Caco-2 (cell line): ENCODE results near the gene ELMO1. TPM values are rescaled to one million over a fixed set of nuclear protein-coding genes. Genes with fewer than 3 reads are reported as not detected.

Experiments
- BruUV-seq: library from RNA; stranded (reverse); fragments of 400-500 nt; replicated peaks from 2 replicates; lab custom pipeline; 2021; lab: Mats Ljungman, UMichigan
- CTCF ChIA-PET: fragments of 300-600 bp; sonication (Branson Sonifier 250); formaldehyde crosslinking; loops from one replicate; lab custom pipeline; 2022; ENCODE audit warnings: antibody characterized with exemption; lab: Charles Lee
- POLR2A ChIA-PET: fragments of 300-600 bp; sonication (Branson Sonifier 250); formaldehyde crosslinking; loops from one replicate; lab custom pipeline; 2022; ENCODE audit warnings: antibody characterized with exemption; lab: Charles Lee
- DNase-seq, 2 experiments: peaks; one replicate each; pipeline versions ENCODE4 v3.0.0 to v3.0.0-alpha.2; 2020 to 2022
- H3K27me3 ChIP-seq: replicated peaks from 2 replicates; pipeline ENCODE4 v1.6.0; 2011; ENCODE audit warnings: low read length; ENCODE audit not compliant: control insufficient read depth, insufficient read depth
- H3K36me3 ChIP-seq: 2 replicates; pipeline ENCODE4 v1.5.1; 2011; ENCODE audit warnings: low read length; ENCODE audit not compliant: control insufficient read depth, insufficient read depth
- H3K4me1 ChIP-seq: fragments of 250-450 bp; sonication (Bioruptor Pico); 2 replicates; pipeline ENCODE4 v1.5.1; 2020; ENCODE audit warnings: mild to moderate bottlenecking
- H3K4me3 ChIP-seq: 2 replicates; pipeline ENCODE4 v1.5.1; 2011; ENCODE audit warnings: low read depth, mild to moderate bottlenecking, control low read depth, low read length
- H3K9me3 ChIP-seq: fragments of 250-450 bp; sonication (Bioruptor Pico); 2 replicates; pipeline ENCODE4 v1.5.1; 2020; ENCODE audit warnings: mild to moderate bottlenecking, moderate library complexity
- H3K27ac Mint-ChIP-seq: one replicate; pipeline ENCODE4 v1.8.0; 2022; ENCODE audit warnings: mixed read lengths; ENCODE audit not compliant: unreplicated experiment
- H3K27me3 Mint-ChIP-seq: one replicate; pipeline ENCODE4 v1.8.0; 2022; ENCODE audit warnings: mixed read lengths; ENCODE audit not compliant: insufficient read depth, unreplicated experiment
- H3K36me3 Mint-ChIP-seq: one replicate; pipeline ENCODE4 v1.8.0; 2022; ENCODE audit warnings: mild to moderate bottlenecking, mixed read lengths; ENCODE audit not compliant: insufficient read depth, unreplicated experiment
- H3K4me1 Mint-ChIP-seq: one replicate; pipeline ENCODE4 v1.8.0; 2022; ENCODE audit warnings: low read depth, mixed read lengths; ENCODE audit not compliant: unreplicated experiment
- H3K4me3 Mint-ChIP-seq: one replicate; pipeline ENCODE4 v1.8.0; 2022; ENCODE audit warnings: mild to moderate bottlenecking, moderate library complexity, mixed read lengths; ENCODE audit not compliant: unreplicated experiment
- H3K9me3 Mint-ChIP-seq: one replicate; pipeline ENCODE4 v1.8.0; 2022; ENCODE audit warnings: mixed read lengths; ENCODE audit not compliant: unreplicated experiment
- CTCF ChIP-seq, 2 experiments: fragments of 200-600 bp in 1 of 2; IDR thresholded peaks; 1 replicate in 1 of 2; 2 replicates in 1 of 2; pipeline versions ENCODE4 v1.5.1 to v1.8.0; 2011 to 2022; ENCODE audit warnings: antibody characterized with exemption in 1 of 2, control low read depth in 1 of 2, inconsistent platforms in 1 of 2, low read depth in 1 of 2, low read length in 1 of 2, mild to moderate bottlenecking in 1 of 2, moderate library complexity in 1 of 2; ENCODE audit not compliant: insufficient read depth in 1 of 2, severe bottlenecking in 1 of 2, unreplicated experiment in 1 of 2
- intact Hi-C: fragments of 100-400 bp; cut with micrococcal nuclease; formaldehyde crosslinking; loops from one replicate; pipeline ENCODE4 v1.10.0; 2022; ENCODE audit not compliant: unreplicated experiment
- total RNA-seq: library from RNA; stranded (reverse); gene quantifications from 2 replicates; pipeline ENCODE4 v1.2.3, GENCODE V29; 2022

ELMO1 gene
- total RNA-seq, 1 experiment from 2014 or later = 0.14 TPM

GRCh38 chr7:37097983-37098382 lies 350.7 kb downstream of the ELMO1 start:
- BruUV-seq = no TSS peak
- TF ChIP-seq CTCF (IDR thresholded peaks at IDR 0.05; ENCODE audit: insufficient read depth in 1 of 2, low read depth in 1 of 2, low read length in 1 of 2, severe bottlenecking in 1 of 2, unreplicated experiment in 1 of 2) = no peak
- H3K27me3 ChIP-seq = no peaks in the 10 kb centered on the region
- peaks cover 48% of the 10 kb centered on the region for H3K4me1 ChIP-seq
- intact Hi-C loops = no loop called here
- H3K4me3 ChIP-seq = no peak overlapping the region
- ChIA-PET POLR2A (no interaction called here), CTCF (no interaction called here)
- H3K36me3 Mint-ChIP-seq = no peaks in the 10 kb centered on the region
- no peaks in the 10 kb centered on the region for H3K27me3 Mint-ChIP-seq
- no peaks in the 10 kb centered on the region for H3K9me3 ChIP-seq
- H3K36me3 ChIP-seq = no peaks in the 10 kb centered on the region
- H3K27ac Mint-ChIP-seq = no peak overlapping the region
- DNase-seq = no peak
- no peak overlapping the region for H3K4me3 Mint-ChIP-seq
- peaks cover 12% of the 10 kb centered on the region for H3K9me3 Mint-ChIP-seq
- peaks cover 34% of the 10 kb centered on the region for H3K4me1 Mint-ChIP-seq

DNA sequence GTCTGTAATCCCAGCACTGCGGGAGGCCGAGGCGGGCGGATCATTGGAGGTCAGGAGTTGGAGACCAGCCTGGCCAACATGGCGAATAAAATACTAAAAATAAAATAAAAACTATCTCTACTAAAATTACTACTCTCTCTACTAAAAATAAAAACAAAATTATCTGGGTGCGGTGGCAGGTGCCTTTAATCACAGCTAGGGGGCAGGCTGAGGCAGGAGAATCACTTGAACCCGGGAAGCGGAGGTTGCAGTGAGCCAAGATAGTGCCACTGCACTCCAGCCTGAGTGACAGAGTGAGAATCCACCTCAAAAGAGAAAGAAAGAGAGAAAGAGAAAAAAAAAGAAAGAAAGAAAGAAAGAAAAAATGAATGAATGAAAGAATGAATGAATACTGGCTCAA lies 351.4 kb downstream of the ELMO1 start:
- CTCF ChIA-PET = no interaction called here
- Histone ChIP-seq H3K27me3 (no peaks in the 10 kb centered on the region), H3K4me1 (peaks cover 41% of the 10 kb centered on the region), H3K36me3 (no peaks in the 10 kb centered on the region), H3K9me3 (no peaks in the 10 kb centered on the region), H3K4me3 (no peak overlapping the region)
- peak in 1 of 2 experiments; percentile 13 for TF ChIP-seq CTCF (IDR thresholded peaks at IDR 0.05; ENCODE audit: insufficient read depth in 1 of 2, low read depth in 1 of 2, low read length in 1 of 2, severe bottlenecking in 1 of 2, unreplicated experiment in 1 of 2)
- intact Hi-C loops = no loop called here
- Mint-ChIP-seq H3K9me3 (peaks cover 12% of the 10 kb centered on the region), H3K27ac (no peak overlapping the region), H3K4me3 (no peak overlapping the region), H3K4me1 (peaks cover 34% of the 10 kb centered on the region), H3K36me3 (no peaks in the 10 kb centered on the region), H3K27me3 (no peaks in the 10 kb centered on the region)
- no peak for DNase-seq
- POLR2A ChIA-PET = no interaction called here
- no TSS peak for BruUV-seq

GRCh38 chr7:37096341-37096740 lies 352.3 kb downstream of the ELMO1 start:
- no peak for TF ChIP-seq CTCF (IDR thresholded peaks at IDR 0.05; ENCODE audit: insufficient read depth in 1 of 2, low read depth in 1 of 2, low read length in 1 of 2, severe bottlenecking in 1 of 2, unreplicated experiment in 1 of 2)
- intact Hi-C loops = no loop called here
- H3K4me3 ChIP-seq = no peak overlapping the region
- peaks cover 15% of the 10 kb centered on the region for H3K9me3 Mint-ChIP-seq
- BruUV-seq = no TSS peak
- H3K27me3 ChIP-seq = no peaks in the 10 kb centered on the region
- no peak for DNase-seq
- no peaks in the 10 kb centered on the region for H3K27me3 Mint-ChIP-seq
- no peak overlapping the region for H3K27ac Mint-ChIP-seq
- H3K4me3 Mint-ChIP-seq = no peak overlapping the region
- no peaks in the 10 kb centered on the region for H3K36me3 ChIP-seq
- ChIA-PET CTCF (no interaction called here), POLR2A (no interaction called here)
- H3K4me1 Mint-ChIP-seq = peaks cover 32% of the 10 kb centered on the region
- H3K4me1 ChIP-seq = peaks cover 32% of the 10 kb centered on the region
- no peaks in the 10 kb centered on the region for H3K9me3 ChIP-seq
- no peaks in the 10 kb centered on the region for H3K36me3 Mint-ChIP-seq
